K562 (cell line): ENCODE results near the gene SLC22A4. TPM values are rescaled to one million over a fixed set of nuclear protein-coding genes. Genes with fewer than 3 reads are reported as not detected.

Experiments used
- CEBPG ChIP-seq, 3 experiments: fragments of 200-800 bp in 1 of 3; sonication (Bioruptor generic) in 1 of 3; sonication (generic) in 1 of 3; formaldehyde crosslinking in 1 of 3; IDR thresholded peaks in 2 of 3; conservative IDR thresholded peaks in 1 of 3; 2 replicates each; pipeline versions ENCODE4 v1.6.1 to v1.8.0; 2016 to 2022; ENCODE audit warnings: missing compliant biosample characterization in 2 of 3, missing genetic modification characterization in 2 of 3, mild to moderate bottlenecking in 1 of 3, missing genetic modification reagents in 1 of 3
- EHMT2 ChIP-seq: fragments of 450-650 bp; IDR thresholded peaks from 2 replicates; pipeline ENCODE4 v1.6.1; 2018; ENCODE audit warnings: antibody characterized with exemption
- EP300 ChIP-seq: IDR thresholded peaks from 2 replicates; pipeline ENCODE4 v1.6.1; 2012; ENCODE audit warnings: low read length, improper control_type of control experiment
- GATAD2B ChIP-seq: fragments of 450-650 bp; IDR thresholded peaks from 2 replicates; pipeline ENCODE4 v1.6.1; 2017; ENCODE audit warnings: mild to moderate bottlenecking, borderline replicate concordance
- GTF2A2 ChIP-seq: IDR thresholded peaks from 2 replicates; pipeline ENCODE4 v1.6.1; 2016; ENCODE audit warnings: mild to moderate bottlenecking, missing genetic modification characterization, missing compliant biosample characterization
- HCFC1 ChIP-seq: IDR thresholded peaks from 2 replicates; pipeline ENCODE4 v1.6.1; 2012; ENCODE audit warnings: low read depth, low read length, improper control_type of control experiment
- HSF4 ChIP-seq: fragments of 250-450 bp; sonication (Bioruptor Pico); IDR thresholded peaks from 2 replicates; pipeline ENCODE4 v2.1.2; 2022; ENCODE audit warnings: mild to moderate bottlenecking, moderate library complexity, borderline replicate concordance
- LARP7 ChIP-seq: fragments of 450-650 bp; IDR thresholded peaks from 2 replicates; pipeline ENCODE4 v1.6.1; 2016
- NFRKB ChIP-seq: fragments of 450-650 bp; IDR thresholded peaks from 2 replicates; pipeline ENCODE4 v1.6.1; 2016; ENCODE audit warnings: low read depth
- RHOXF2B ChIP-seq: fragments of 250-450 bp; sonication (Bioruptor Pico); conservative IDR thresholded peaks from 2 replicates; pipeline ENCODE4 v1.5.1; 2021
- TGIF2 ChIP-seq: sonication (generic); formaldehyde crosslinking; IDR thresholded peaks from 2 replicates; pipeline ENCODE4 v1.8.1; 2022; ENCODE audit warnings: mild to moderate bottlenecking, missing genetic modification reagents, moderate library complexity
- TOE1 ChIP-seq, 2 experiments: fragments of 450-650 bp in 1 of 2; sonication (generic) in 1 of 2; formaldehyde crosslinking in 1 of 2; IDR thresholded peaks; 2 replicates each; pipeline versions ENCODE4 v1.7.1 to v1.8.0; 2016 to 2022; ENCODE audit warnings: borderline replicate concordance in 2 of 2, mild to moderate bottlenecking in 2 of 2, antibody characterized with exemption in 1 of 2, inconsistent platforms in 1 of 2, low read depth in 1 of 2, missing genetic modification reagents in 1 of 2, moderate library complexity in 1 of 2
- ZBTB8A ChIP-seq: fragments of 450-650 bp; IDR thresholded peaks from 2 replicates; pipeline ENCODE4 v1.6.1; 2018; ENCODE audit warnings: mild to moderate bottlenecking, moderate library complexity; ENCODE audit not compliant: partially characterized antibody
- ZNF239 ChIP-seq: fragments of 250-450 bp; sonication (Bioruptor Pico); IDR thresholded peaks from 2 replicates; pipeline ENCODE4 v1.4.0; 2020; ENCODE audit warnings: mild to moderate bottlenecking
- ZNF444 ChIP-seq: fragments of 250-450 bp; sonication (Bioruptor Pico); IDR thresholded peaks from 2 replicates; pipeline ENCODE4 v1.4.0; 2020; ENCODE audit warnings: mild to moderate bottlenecking, moderate library complexity
- polyA plus RNA-seq, 8 experiments: library from polyadenylated mRNA; depleted of rRNA in 4 of 8; stranded (reverse) in 5 of 8; unstranded in 3 of 8; fragments of >200 nt; fragmentation: Nextera tagmentation in 2 of 8; fragmentation: Illumina TruSeq in 1 of 8; extraction: Ambion mirVana in 2 of 8; extraction: Trizol in 1 of 8; gene quantifications; 2 replicates each; pipeline versions ENCODE4 v1.2.1 to v1.2.3, GENCODE V29; 2011 to 2014; ENCODE audit warnings: inconsistent platforms in 1 of 8, missing spikeins in 1 of 8
- total RNA-seq, 7 experiments: library from RNA; depleted of rRNA in 6 of 7; stranded (reverse); fragments of >200 nt in 6 of 7; fragmentation: Illumina TruSeq in 2 of 7; extraction: Trizol in 2 of 7; gene quantifications; 2 replicates each; pipeline versions ENCODE4 v1.2.1 to v1.2.3, GENCODE V29; 2011 to 2021; ENCODE audit warnings: low replicate concordance in 1 of 7
- TF ChIP-seq, protein P1 (sequence below): fragments of 250-450 bp; sonication (Bioruptor Pico); IDR thresholded peaks from 2 replicates; pipeline ENCODE4 v1.5.0; 2021; ENCODE audit warnings: mild to moderate bottlenecking, moderate library complexity
- TF ChIP-seq, protein P2 (sequence below): fragments of 250-450 bp; sonication (Bioruptor Pico); IDR thresholded peaks from 2 replicates; pipeline ENCODE4 v1.4.0; 2020; ENCODE audit warnings: mild to moderate bottlenecking, moderate library complexity
- TF ChIP-seq, protein P3 (sequence below): sonication (generic); formaldehyde crosslinking; IDR thresholded peaks from 2 replicates; pipeline ENCODE4 v1.8.0; 2022; ENCODE audit warnings: mild to moderate bottlenecking, low read depth, missing genetic modification reagents
- TF ChIP-seq, protein P4 (sequence below): IDR thresholded peaks from 3 replicates; pipeline ENCODE4 v1.6.1; 2011; ENCODE audit warnings: borderline replicate concordance, mild to moderate bottlenecking, moderate library complexity; ENCODE audit not compliant: insufficient read length; ENCODE audit errors: extremely low read depth

Gene SLC22A4
- total and polyA plus RNA-seq, 9 of the 15 experiments (the other 6 are each of a cell fraction or from before 2014, with no cell fraction given): 2.7 to 9.5 (median 6.2) TPM

DNA sequence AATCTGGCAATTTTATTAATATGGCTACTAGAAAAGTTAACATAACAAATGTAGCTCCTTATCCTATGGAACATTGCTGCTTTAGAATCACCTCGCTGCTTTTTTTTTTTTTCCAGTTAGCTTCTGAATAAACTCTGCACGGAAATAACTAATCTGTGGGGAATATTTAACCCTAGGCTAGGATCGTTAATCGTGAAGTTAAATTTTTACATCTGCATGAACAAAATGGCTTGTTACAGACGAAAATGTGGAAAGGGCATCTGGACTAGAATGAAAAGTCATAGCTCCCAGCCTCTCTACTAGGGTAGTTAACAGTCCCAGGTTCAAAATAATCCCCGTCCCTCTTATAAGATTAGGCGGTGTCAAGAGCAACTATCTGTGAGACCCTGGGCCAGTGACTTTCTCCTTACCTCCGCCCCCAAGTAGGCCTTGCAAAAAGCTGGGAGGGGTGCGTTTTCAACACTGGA, 74.8 kb downstream of the SLC22A4 start (continued):
- TF ChIP-seq, protein P1, sequence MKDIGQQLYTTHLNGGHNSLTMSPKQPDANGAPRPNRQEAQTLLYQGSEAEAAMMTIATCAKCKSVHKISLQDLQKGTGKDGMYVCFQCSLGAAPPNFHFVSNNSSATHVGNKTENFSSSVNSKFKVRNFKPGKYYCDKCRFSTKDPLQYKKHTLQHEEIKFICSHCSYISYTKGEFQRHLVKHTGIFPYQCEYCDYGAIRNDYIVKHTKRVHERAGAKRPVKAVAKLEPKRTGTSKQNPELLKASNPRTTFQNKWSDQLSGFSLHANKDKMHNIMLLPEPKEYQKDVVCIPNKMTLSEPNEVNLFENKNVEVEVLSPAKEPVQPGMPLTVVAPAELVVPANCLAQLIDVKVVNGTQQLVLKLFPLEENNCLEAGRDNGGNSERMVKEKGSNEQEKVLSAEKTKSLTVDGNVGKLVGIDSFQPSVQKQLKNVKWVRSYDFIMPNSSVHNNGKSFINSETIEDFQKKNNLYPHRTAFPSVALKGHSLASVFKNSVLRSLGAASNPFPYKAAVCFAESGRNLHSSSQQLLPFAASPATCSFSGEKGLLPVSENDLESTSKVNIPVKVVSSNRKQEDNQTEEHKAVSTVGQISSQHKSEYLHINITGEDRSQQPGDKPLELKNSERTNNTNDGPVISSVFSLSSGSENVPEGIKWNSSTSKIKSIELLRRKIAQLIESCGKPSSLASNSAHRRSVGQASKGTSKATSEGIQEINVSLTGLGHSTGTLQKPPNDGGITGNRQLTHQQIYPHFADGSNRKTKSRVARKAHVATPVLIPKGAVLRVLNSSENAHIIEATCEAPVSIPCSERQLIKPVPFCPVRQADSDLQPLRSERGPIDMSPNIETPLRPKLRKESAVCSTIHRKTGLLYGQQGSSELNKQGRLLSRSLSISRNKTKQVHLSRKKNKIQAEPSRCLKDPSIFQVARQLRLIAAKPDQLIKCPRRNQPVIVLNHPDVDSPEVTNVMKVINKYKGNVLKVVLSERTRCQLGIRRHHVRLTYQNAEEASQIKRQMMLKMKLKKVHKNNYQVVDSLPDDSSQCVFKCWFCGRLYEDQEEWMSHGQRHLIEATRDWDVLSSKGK (CRISPR knock-in tag): no peak
- TF ChIP-seq EHMT2 (no peak), RHOXF2B (CRISPR knock-in tag) (no peak), NFRKB (no peak), LARP7 (no peak), TOE1 (IDR thresholded peaks at IDR 0.05; ENCODE audit: borderline replicate concordance) (0 out of 2 replicates have a peak, but pooled peaks have one; percentile 11), TOE1 (CRISPR knock-in tag; IDR thresholded peaks at IDR 0.05; ENCODE audit: borderline replicate concordance, low read depth) (no peak), ZNF444 (CRISPR knock-in tag) (no peak), CEBPG (CRISPR knock-in tag; IDR thresholded peaks at IDR 0.05) (no peak), CEBPG (tag; conservative IDR thresholded peaks at IDR 0.05 in 1 of 2, IDR thresholded peaks at IDR 0.05 in 1 of 2) (no peak), EP300 (peak; percentile 4; the same call in 1 of the 2 replicates), HSF4 (CRISPR knock-in tag) (no peak), GTF2A2 (tag) (no peak), HCFC1 (no peak), ZBTB8A (no peak), GATAD2B (peak; percentile 10; the same call in 1 of the 2 replicates), ZNF239 (CRISPR knock-in tag) (no peak), TGIF2 (no peak)
- TF ChIP-seq, protein P2, sequence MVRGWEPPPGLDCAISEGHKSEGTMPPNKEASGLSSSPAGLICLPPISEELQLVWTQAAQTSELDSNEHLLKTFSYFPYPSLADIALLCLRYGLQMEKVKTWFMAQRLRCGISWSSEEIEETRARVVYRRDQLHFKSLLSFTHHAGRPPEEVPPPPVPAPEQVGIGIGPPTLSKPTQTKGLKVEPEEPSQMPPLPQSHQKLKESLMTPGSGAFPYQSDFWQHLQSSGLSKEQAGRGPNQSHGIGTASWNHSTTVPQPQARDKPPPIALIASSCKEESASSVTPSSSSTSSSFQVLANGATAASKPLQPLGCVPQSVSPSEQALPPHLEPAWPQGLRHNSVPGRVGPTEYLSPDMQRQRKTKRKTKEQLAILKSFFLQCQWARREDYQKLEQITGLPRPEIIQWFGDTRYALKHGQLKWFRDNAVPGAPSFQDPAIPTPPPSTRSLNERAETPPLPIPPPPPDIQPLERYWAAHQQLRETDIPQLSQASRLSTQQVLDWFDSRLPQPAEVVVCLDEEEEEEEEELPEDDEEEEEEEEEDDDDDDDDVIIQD: no peak
- TF ChIP-seq, protein P3, sequence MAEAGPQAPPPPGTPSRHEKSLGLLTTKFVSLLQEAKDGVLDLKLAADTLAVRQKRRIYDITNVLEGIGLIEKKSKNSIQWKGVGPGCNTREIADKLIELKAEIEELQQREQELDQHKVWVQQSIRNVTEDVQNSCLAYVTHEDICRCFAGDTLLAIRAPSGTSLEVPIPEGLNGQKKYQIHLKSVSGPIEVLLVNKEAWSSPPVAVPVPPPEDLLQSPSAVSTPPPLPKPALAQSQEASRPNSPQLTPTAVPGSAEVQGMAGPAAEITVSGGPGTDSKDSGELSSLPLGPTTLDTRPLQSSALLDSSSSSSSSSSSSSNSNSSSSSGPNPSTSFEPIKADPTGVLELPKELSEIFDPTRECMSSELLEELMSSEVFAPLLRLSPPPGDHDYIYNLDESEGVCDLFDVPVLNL (CRISPR knock-in tag): no peak
- TF ChIP-seq, protein P4, sequence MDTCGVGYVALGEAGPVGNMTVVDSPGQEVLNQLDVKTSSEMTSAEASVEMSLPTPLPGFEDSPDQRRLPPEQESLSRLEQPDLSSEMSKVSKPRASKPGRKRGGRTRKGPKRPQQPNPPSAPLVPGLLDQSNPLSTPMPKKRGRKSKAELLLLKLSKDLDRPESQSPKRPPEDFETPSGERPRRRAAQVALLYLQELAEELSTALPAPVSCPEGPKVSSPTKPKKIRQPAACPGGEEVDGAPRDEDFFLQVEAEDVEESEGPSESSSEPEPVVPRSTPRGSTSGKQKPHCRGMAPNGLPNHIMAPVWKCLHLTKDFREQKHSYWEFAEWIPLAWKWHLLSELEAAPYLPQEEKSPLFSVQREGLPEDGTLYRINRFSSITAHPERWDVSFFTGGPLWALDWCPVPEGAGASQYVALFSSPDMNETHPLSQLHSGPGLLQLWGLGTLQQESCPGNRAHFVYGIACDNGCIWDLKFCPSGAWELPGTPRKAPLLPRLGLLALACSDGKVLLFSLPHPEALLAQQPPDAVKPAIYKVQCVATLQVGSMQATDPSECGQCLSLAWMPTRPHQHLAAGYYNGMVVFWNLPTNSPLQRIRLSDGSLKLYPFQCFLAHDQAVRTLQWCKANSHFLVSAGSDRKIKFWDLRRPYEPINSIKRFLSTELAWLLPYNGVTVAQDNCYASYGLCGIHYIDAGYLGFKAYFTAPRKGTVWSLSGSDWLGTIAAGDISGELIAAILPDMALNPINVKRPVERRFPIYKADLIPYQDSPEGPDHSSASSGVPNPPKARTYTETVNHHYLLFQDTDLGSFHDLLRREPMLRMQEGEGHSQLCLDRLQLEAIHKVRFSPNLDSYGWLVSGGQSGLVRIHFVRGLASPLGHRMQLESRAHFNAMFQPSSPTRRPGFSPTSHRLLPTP: no peak
